ENCODE results near the gene RRP12. TPM values are rescaled to one million over a fixed set of nuclear protein-coding genes. Genes with fewer than 3 reads are reported as not detected.
A peak's percentile ranks its signal among the peaks of the same experiment; 100 is the strongest.

The RRP12 gene
- total RNA-seq, 4 donors from 2014 or later, result 14.8 to 27.6 (median 25.0) TPM

- Histone ChIP-seq H3K9me3 (no peaks in the 10 kb centered on the region), H3K4me3 (peak within 1 kb of the TSS; percentile 57 to 93), H3K27me3 (no peaks in the 10 kb centered on the region), H3K4me1 (peaks cover 0 to 14% of the 10 kb centered on the region in 2 donors), H3K36me3 (no peaks in the 10 kb centered on the region), H3K27ac (peak within 1 kb of the TSS; percentile 86 to 91)
- peak; percentile 76 to 83 for TF ChIP-seq POLR2A (IDR thresholded peaks at IDR 0.05)
- TF ChIP-seq, protein P1, sequence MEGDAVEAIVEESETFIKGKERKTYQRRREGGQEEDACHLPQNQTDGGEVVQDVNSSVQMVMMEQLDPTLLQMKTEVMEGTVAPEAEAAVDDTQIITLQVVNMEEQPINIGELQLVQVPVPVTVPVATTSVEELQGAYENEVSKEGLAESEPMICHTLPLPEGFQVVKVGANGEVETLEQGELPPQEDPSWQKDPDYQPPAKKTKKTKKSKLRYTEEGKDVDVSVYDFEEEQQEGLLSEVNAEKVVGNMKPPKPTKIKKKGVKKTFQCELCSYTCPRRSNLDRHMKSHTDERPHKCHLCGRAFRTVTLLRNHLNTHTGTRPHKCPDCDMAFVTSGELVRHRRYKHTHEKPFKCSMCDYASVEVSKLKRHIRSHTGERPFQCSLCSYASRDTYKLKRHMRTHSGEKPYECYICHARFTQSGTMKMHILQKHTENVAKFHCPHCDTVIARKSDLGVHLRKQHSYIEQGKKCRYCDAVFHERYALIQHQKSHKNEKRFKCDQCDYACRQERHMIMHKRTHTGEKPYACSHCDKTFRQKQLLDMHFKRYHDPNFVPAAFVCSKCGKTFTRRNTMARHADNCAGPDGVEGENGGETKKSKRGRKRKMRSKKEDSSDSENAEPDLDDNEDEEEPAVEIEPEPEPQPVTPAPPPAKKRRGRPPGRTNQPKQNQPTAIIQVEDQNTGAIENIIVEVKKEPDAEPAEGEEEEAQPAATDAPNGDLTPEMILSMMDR (IDR thresholded peaks at IDR 0.05), result peak in 1 of 4 experiments; percentile 36
- peak; percentile 89 to 90 for DNase-seq
- intact Hi-C loops (cut with DNase I; ENCODE audit: low total_unique reads), result no loop called here
These were observed 66.6 kb downstream of the RRP12 start, which contains the start of gene FRAT2 for GRCh38 chr10:97334370-97335175. TSS of gene FRAT2 (minus strand) at chr10:97334729. CDS start at chr10:97334572, 157 bp downstream.

- no peaks in the 10 kb centered on the region for H3K27me3 ChIP-seq
- peak overlapping the region; percentile 86 to 91 for H3K27ac ChIP-seq
- H3K4me3 ChIP-seq, result peak overlapping the region; percentile 57 to 93
- peaks cover 0 to 14% of the 10 kb centered on the region in 2 donors for H3K4me1 ChIP-seq
- TF ChIP-seq POLR2A (IDR thresholded peaks at IDR 0.05), result no peak
- TF ChIP-seq, protein P1 (IDR thresholded peaks at IDR 0.05), result no peak
- no peak for DNase-seq
- H3K9me3 ChIP-seq, result no peaks in the 10 kb centered on the region
- intact Hi-C loops (cut with DNase I; ENCODE audit: low total_unique reads), result no loop called here
- H3K36me3 ChIP-seq, result no peaks in the 10 kb centered on the region
These were observed 67.4 kb downstream of the RRP12 start for GRCh38 chr10:97333601-97334369.

DNA sequence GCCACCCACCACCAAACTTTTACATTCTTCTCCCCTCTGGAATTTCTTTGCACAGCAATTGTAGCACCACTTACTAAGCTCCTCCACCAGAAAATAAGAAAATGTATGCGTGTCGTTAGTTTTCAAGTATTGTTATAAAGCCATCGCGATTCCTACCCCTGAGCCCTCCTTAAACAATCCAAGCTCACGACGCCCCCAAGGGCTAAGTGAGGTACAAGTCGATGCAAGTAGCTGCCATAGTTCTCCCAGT is 67.9 kb downstream of the RRP12 start:
- no peak for DNase-seq
- no peaks in the 10 kb centered on the region for H3K27me3 ChIP-seq
- peak overlapping the region; percentile 86 to 91 for H3K27ac ChIP-seq
- no peaks in the 10 kb centered on the region for H3K9me3 ChIP-seq
- TF ChIP-seq, protein P1 (IDR thresholded peaks at IDR 0.05), result peak in 1 of 4 experiments; percentile 20
- TF ChIP-seq POLR2A (IDR thresholded peaks at IDR 0.05), result no peak
- intact Hi-C loops (cut with DNase I; ENCODE audit: low total_unique reads), result no loop called here
- peaks cover 0 to 14% of the 10 kb centered on the region in 2 donors for H3K4me1 ChIP-seq
- peak overlapping the region; percentile 57 to 93 for H3K4me3 ChIP-seq
- H3K36me3 ChIP-seq, result no peaks in the 10 kb centered on the region

- peak in 1 of 2 donors; percentile 46 for DNase-seq
- H3K4me3 ChIP-seq, result peak overlapping the region; percentile 57 to 93
- H3K27me3 ChIP-seq, result no peaks in the 10 kb centered on the region
- no peaks in the 10 kb centered on the region for H3K9me3 ChIP-seq
- H3K4me1 ChIP-seq, result peaks cover 0 to 14% of the 10 kb centered on the region in 2 donors
- H3K36me3 ChIP-seq, result no peaks in the 10 kb centered on the region
- no peak for TF ChIP-seq POLR2A (IDR thresholded peaks at IDR 0.05)
- TF ChIP-seq, protein P1 (IDR thresholded peaks at IDR 0.05), result peak in 1 of 4 experiments; percentile 31
- H3K27ac ChIP-seq, result peak overlapping the region; percentile 86 to 91
- intact Hi-C loops (cut with DNase I; ENCODE audit: low total_unique reads), result no loop called here
These were observed 68.4 kb downstream of the RRP12 start for GRCh38 chr10:97332591-97333350.

Data from uterus (tissue), 4 donors.